B cell (primary cell): ENCODE results near the gene PRKAR2A. TPM values are rescaled to one million over a fixed set of nuclear protein-coding genes. Genes with fewer than 3 reads are reported as not detected.

Experiments
- ATAC-seq: fragments of 200-7000 bp; cut with Tn5 transposase; one replicate; pipeline ENCODE4 v1.10.0; 2021; ENCODE audit warnings: low read depth, mild to moderate bottlenecking, moderate number of reproducible peaks, moderate library complexity
- CTCF ChIA-PET: fragments of 350-600 bp; sonication (Branson Sonifier 250); formaldehyde crosslinking; loops from one replicate; lab custom pipeline; 2021; ENCODE audit warnings: antibody characterized with exemption, inconsistent platforms; lab: Charles Lee
- POLR2A ChIA-PET: fragments of 350-600 bp; sonication (Branson Sonifier 250); formaldehyde crosslinking; loops from one replicate; lab custom pipeline; 2021; ENCODE audit warnings: antibody characterized with exemption; lab: Charles Lee
- DNase-seq: peaks from one replicate; pipeline ENCODE4 v3.0.0; 2013
- H2AFZ ChIP-seq: 2 replicates; pipeline ENCODE4 v1.6.1; 2012; ENCODE audit warnings: mild to moderate bottlenecking, low read depth, low read length; ENCODE audit not compliant: insufficient read depth, poor library complexity, severe bottlenecking
- H3K27ac ChIP-seq, 2 donors: 1 replicate in 1 of 2; 2 replicates in 1 of 2; pipeline ENCODE4 v1.5.1; 2012 to 2013; ENCODE audit warnings: low read length in 2 of 2, mild to moderate bottlenecking in 2 of 2, moderate library complexity in 1 of 2
- H3K27me3 ChIP-seq, 4 experiments: fragments of 200-600 bp in 1 of 4; sonication (generic) in 1 of 4; replicated peaks in 1 of 4; 1 replicate in 2 of 4; 2 replicates in 2 of 4; pipeline versions ENCODE4 v1.6.1 to v1.7.0; 2013 to 2016; ENCODE audit warnings: low read length in 3 of 4, mild to moderate bottlenecking in 2 of 4, mixed read lengths in 1 of 4, moderate library complexity in 1 of 4; ENCODE audit not compliant: insufficient read depth in 4 of 4, control insufficient read depth in 3 of 4; ENCODE audit errors: control extremely low read depth in 1 of 4
- H3K36me3 ChIP-seq, 2 experiments: replicated peaks in 1 of 2; 1 replicate in 1 of 2; 2 replicates in 1 of 2; pipeline versions ENCODE4 v1.6.1 to v1.7.1; 2013; ENCODE audit warnings: low read length in 1 of 2; ENCODE audit not compliant: insufficient read depth in 2 of 2, control insufficient read depth in 1 of 2; ENCODE audit errors: control extremely low read depth in 1 of 2, extremely low read depth in 1 of 2
- H3K4me1 ChIP-seq, 2 donors: fragments of 200-600 bp in 1 of 2; sonication (generic) in 1 of 2; 1 replicate in 1 of 2; 2 replicates in 1 of 2; pipeline versions ENCODE4 v1.5.1 to v1.6.1; 2013 to 2017; ENCODE audit warnings: low read length in 2 of 2; ENCODE audit not compliant: control insufficient read depth in 2 of 2, insufficient read depth in 2 of 2
- H3K4me2 ChIP-seq: replicated peaks from 2 replicates; pipeline ENCODE3; 2012; ENCODE audit warnings: mild to moderate bottlenecking, low read depth, low read length; ENCODE audit not compliant: poor library complexity, severe bottlenecking
- H3K4me3 ChIP-seq, 5 experiments: fragments of 200-600 bp in 1 of 5; sonication (generic) in 1 of 5; 1 replicate in 3 of 5; 2 replicates in 2 of 5; pipeline versions ENCODE4 v1.5.1 to v1.7.0; 2011 to 2016; ENCODE audit warnings: low read length in 4 of 5, mild to moderate bottlenecking in 4 of 5, low read depth in 2 of 5, control low read depth in 1 of 5, moderate library complexity in 1 of 5; ENCODE audit not compliant: insufficient read depth in 1 of 5; ENCODE audit errors: control extremely low read depth in 1 of 5, extremely low read depth in 1 of 5
- H3K79me2 ChIP-seq: fragments of 200-600 bp; sonication (generic); one replicate; pipeline ENCODE4 v1.6.0; 2016; ENCODE audit warnings: low read length; ENCODE audit not compliant: control insufficient read depth, insufficient read depth
- H3K9ac ChIP-seq: fragments of 200-600 bp; sonication (generic); 2 replicates; pipeline ENCODE4 v1.6.1; 2017; ENCODE audit warnings: mild to moderate bottlenecking, low read length, moderate library complexity
- H3K9me3 ChIP-seq, 3 donors: one replicate each; pipeline versions ENCODE4 v1.6.1 to v1.7.1; 2013; ENCODE audit warnings: low read length in 2 of 3; ENCODE audit not compliant: control insufficient read depth in 2 of 3, insufficient read depth in 1 of 3; ENCODE audit errors: control extremely low read depth in 1 of 3
- H4K20me1 ChIP-seq: 2 replicates; pipeline ENCODE4 v1.6.0; 2012; ENCODE audit warnings: mild to moderate bottlenecking, low read length; ENCODE audit not compliant: insufficient read depth, control insufficient read depth, poor library complexity, severe bottlenecking
- H3K27ac Mint-ChIP-seq: one replicate; pipeline ENCODE4 v1.8.0; 2021; ENCODE audit warnings: mixed read lengths
- H3K27me3 Mint-ChIP-seq: one replicate; pipeline ENCODE4 v1.8.0; 2021; ENCODE audit warnings: mixed read lengths
- H3K4me1 Mint-ChIP-seq: one replicate; pipeline ENCODE4 v1.8.0; 2021; ENCODE audit warnings: mixed read lengths
- H3K4me3 Mint-ChIP-seq: one replicate; pipeline ENCODE4 v1.8.0; 2021; ENCODE audit warnings: mixed read lengths
- H3K9me3 Mint-ChIP-seq: one replicate; pipeline ENCODE4 v1.8.0; 2022; ENCODE audit warnings: mixed read lengths; ENCODE audit not compliant: insufficient read depth
- EZH2 ChIP-seq: IDR thresholded peaks from 2 replicates; pipeline ENCODE4 v1.6.1; 2012; ENCODE audit warnings: borderline replicate concordance, low read depth, mild to moderate bottlenecking, moderate library complexity, low read length; ENCODE audit not compliant: insufficient read depth, poor library complexity, severe bottlenecking
- WGBS: methylation state at CpG from one replicate; pipeline ENCODE4 v1.1.5; 2013; ENCODE audit warnings: missing lambda C conversion rate; ENCODE audit not compliant: insufficient coverage; 5-methylcytosine and 5-hydroxymethylcytosine counted together
- intact Hi-C: fragments of 100-400 bp; cut with micrococcal nuclease; formaldehyde crosslinking; loops from one replicate; pipeline ENCODE4 v1.10.0; 2022
- polyA plus RNA-seq: library from polyadenylated mRNA; depleted of rRNA; stranded (reverse); fragments of >200 nt; gene quantifications from 2 replicates; pipeline ENCODE4 v1.2.3, GENCODE V29; 2012
- total RNA-seq, 2 donors: library from RNA; stranded (reverse); fragments of 120-200 nt in 1 of 2; gene quantifications; 1 replicate in 1 of 2; 2 replicates in 1 of 2; pipeline versions ENCODE4 v1.2.3 to v1.2.4, GENCODE V29; 2013 to 2022
- TF ChIP-seq, protein P1 (sequence below): fragments of 200-600 bp; IDR thresholded peaks from one replicate; pipeline ENCODE4 v1.8.0; 2022; ENCODE audit warnings: antibody characterized with exemption, mild to moderate bottlenecking

Gene PRKAR2A
- total and polyA plus RNA-seq, 2 donors (not counting 1 experiment from before 2014, with no cell fraction given), result 4.3 to 25.0 TPM

DNA sequence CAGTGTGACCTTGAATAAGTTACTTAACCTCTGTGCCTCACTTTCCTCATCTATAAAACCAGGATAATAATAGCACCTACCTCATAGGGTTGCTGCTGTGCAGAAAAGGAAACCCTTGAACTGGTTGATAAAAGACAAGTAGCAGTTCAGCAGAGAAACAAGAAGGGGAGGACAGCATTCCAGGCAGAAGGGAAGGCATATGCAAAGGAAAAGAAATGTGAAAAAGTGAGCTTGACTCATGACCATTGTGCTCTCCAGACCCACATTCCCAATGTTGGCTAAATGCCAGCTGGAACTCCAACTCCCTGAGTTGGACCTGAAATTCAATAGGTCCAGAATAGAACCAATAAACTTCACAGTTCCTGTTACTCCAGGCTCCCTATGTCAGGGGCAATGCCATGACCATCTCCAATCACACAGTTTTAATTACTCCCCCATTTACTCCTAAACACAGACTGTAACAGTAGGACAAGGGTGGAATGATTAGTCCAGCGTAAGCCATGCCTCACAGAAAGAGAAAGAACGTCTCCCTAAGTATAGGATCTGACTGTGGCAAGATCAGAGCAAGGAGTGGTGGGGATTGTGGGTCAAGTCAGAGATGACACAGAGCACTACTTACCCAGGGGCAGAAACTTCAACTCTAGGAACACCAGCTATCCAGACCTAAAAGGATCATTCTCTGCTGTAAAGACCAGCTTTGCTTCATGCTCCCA, 26.9 kb downstream of the PRKAR2A start:
- no peak overlapping the region for H3K9ac ChIP-seq
- no peaks in the 10 kb centered on the region for H3K4me1 ChIP-seq
- peaks cover 23% of the 10 kb centered on the region for H4K20me1 ChIP-seq
- Mint-ChIP-seq H3K4me3 (no peak overlapping the region), H3K27ac (no peak overlapping the region), H3K4me1 (peaks cover 7% of the 10 kb centered on the region), H3K9me3 (no peaks in the 10 kb centered on the region), H3K27me3 (no peaks in the 10 kb centered on the region)
- H3K79me2 ChIP-seq, result peaks cover 40% of the 10 kb centered on the region
- H2AFZ ChIP-seq, result no peak overlapping the region
- no peak for TF ChIP-seq EZH2
- TF ChIP-seq, protein P1, sequence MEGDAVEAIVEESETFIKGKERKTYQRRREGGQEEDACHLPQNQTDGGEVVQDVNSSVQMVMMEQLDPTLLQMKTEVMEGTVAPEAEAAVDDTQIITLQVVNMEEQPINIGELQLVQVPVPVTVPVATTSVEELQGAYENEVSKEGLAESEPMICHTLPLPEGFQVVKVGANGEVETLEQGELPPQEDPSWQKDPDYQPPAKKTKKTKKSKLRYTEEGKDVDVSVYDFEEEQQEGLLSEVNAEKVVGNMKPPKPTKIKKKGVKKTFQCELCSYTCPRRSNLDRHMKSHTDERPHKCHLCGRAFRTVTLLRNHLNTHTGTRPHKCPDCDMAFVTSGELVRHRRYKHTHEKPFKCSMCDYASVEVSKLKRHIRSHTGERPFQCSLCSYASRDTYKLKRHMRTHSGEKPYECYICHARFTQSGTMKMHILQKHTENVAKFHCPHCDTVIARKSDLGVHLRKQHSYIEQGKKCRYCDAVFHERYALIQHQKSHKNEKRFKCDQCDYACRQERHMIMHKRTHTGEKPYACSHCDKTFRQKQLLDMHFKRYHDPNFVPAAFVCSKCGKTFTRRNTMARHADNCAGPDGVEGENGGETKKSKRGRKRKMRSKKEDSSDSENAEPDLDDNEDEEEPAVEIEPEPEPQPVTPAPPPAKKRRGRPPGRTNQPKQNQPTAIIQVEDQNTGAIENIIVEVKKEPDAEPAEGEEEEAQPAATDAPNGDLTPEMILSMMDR, result no peak
- no CpG with 5 or more reads among the region's 2 CpGs for WGBS
- H3K9me3 ChIP-seq, result no peaks in the 10 kb centered on the region
- ChIA-PET CTCF (no interaction called here), POLR2A (no interaction called here)
- intact Hi-C loops, result no loop called here
- no peaks in the 10 kb centered on the region for H3K27me3 ChIP-seq
- DNase-seq, result no peak
- ATAC-seq, result no peak
- no peak overlapping the region for H3K27ac ChIP-seq
- H3K36me3 ChIP-seq, result no peaks in the 10 kb centered on the region
- no peak overlapping the region for H3K4me2 ChIP-seq
- no peak overlapping the region for H3K4me3 ChIP-seq
